ENCODE results near the gene DCAF7. TPM values are rescaled to one million over a fixed set of nuclear protein-coding genes. Genes with fewer than 3 reads are reported as not detected.

DCAF7 gene
- total RNA-seq, 2 donors from 2014 or later = 96.0 to 114 TPM

DNA sequence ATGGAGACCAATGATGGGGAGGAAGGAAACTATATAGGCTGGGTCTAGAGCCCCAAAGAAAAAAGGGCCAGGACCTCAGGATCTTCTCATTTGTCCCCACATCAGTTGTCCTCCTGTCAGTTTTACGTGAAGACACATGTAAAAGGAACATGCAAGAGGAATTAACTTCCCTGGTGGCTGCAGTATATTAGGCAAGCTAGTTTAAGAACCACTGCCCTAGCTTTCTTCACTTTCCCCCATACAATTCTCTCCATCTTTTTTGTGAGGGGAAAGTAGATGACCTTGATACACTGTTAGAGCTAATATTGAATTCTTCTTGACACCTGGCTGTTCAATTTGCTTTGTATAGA lies 74.2 kb downstream of the DCAF7 start:
- peaks cover 4% of the 10 kb centered on the region for H3K4me1 ChIP-seq (ENCODE audit: control insufficient read depth, insufficient read depth, low read length)
- no peak overlapping the region for H3K4me3 Mint-ChIP-seq
- no peaks in the 10 kb centered on the region for H3K9me3 ChIP-seq (ENCODE audit: control insufficient read depth, low read length)
- no peak for DNase-seq
- no peak overlapping the region for H3K27ac Mint-ChIP-seq
- no peak overlapping the region for H3K4me3 ChIP-seq (ENCODE audit: low read length)
- no peaks in the 10 kb centered on the region for H3K36me3 ChIP-seq (ENCODE audit: control insufficient read depth, insufficient read depth, low read length)
- H3K27me3 ChIP-seq (ENCODE audit: control insufficient read depth, insufficient read depth, low read length, poor library complexity, severe bottlenecking) = no peaks in the 10 kb centered on the region
- TF ChIP-seq, protein P1, sequence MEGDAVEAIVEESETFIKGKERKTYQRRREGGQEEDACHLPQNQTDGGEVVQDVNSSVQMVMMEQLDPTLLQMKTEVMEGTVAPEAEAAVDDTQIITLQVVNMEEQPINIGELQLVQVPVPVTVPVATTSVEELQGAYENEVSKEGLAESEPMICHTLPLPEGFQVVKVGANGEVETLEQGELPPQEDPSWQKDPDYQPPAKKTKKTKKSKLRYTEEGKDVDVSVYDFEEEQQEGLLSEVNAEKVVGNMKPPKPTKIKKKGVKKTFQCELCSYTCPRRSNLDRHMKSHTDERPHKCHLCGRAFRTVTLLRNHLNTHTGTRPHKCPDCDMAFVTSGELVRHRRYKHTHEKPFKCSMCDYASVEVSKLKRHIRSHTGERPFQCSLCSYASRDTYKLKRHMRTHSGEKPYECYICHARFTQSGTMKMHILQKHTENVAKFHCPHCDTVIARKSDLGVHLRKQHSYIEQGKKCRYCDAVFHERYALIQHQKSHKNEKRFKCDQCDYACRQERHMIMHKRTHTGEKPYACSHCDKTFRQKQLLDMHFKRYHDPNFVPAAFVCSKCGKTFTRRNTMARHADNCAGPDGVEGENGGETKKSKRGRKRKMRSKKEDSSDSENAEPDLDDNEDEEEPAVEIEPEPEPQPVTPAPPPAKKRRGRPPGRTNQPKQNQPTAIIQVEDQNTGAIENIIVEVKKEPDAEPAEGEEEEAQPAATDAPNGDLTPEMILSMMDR (conservative IDR thresholded peaks at IDR 0.05) = no peak
- H3K27me3 Mint-ChIP-seq (ENCODE audit: insufficient read depth) = no peaks in the 10 kb centered on the region
- no peak overlapping the region for H3K27ac ChIP-seq (ENCODE audit: low read depth, low read length)
- H3K4me1 Mint-ChIP-seq = peaks cover 30% of the 10 kb centered on the region
- H3K36me3 Mint-ChIP-seq (ENCODE audit: low read depth) = no peaks in the 10 kb centered on the region
- 89% methylated on average over 1 of the region's 1 CpG; no CpG with 5 or more reads in 1 of the 2 experiments for WGBS, 2 experiments (ENCODE audit: insufficient coverage in 1 of 2, insufficient read length in 1 of 2)
- H3K9ac ChIP-seq (ENCODE audit: extremely low read depth, low read length, poor library complexity, severe bottlenecking) = no peak overlapping the region
- H3K9me3 Mint-ChIP-seq = no peaks in the 10 kb centered on the region

GRCh38 chr17:63626551-63627180 lies 76.4 kb downstream of the DCAF7 start:
- WGBS, 2 experiments (ENCODE audit: insufficient coverage in 1 of 2, insufficient read length in 1 of 2) = 92 to 100% methylated on average over 1 to 4 of the region's 4 CpGs
- TF ChIP-seq, protein P1 (conservative IDR thresholded peaks at IDR 0.05) = no peak
- Histone ChIP-seq H3K9me3 (ENCODE audit: control insufficient read depth, low read length) (no peaks in the 10 kb centered on the region), H3K27me3 (ENCODE audit: control insufficient read depth, insufficient read depth, low read length, poor library complexity, severe bottlenecking) (no peaks in the 10 kb centered on the region), H3K9ac (ENCODE audit: extremely low read depth, low read length, poor library complexity, severe bottlenecking) (no peak overlapping the region), H3K27ac (ENCODE audit: low read depth, low read length) (no peak overlapping the region), H3K36me3 (ENCODE audit: control insufficient read depth, insufficient read depth, low read length) (no peaks in the 10 kb centered on the region), H3K4me1 (ENCODE audit: control insufficient read depth, insufficient read depth, low read length) (peaks cover 9% of the 10 kb centered on the region), H3K4me3 (ENCODE audit: low read length) (no peak overlapping the region)
- no peak overlapping the region for H3K4me3 Mint-ChIP-seq
- peaks cover 32% of the 10 kb centered on the region for H3K4me1 Mint-ChIP-seq
- no peak overlapping the region for H3K27ac Mint-ChIP-seq
- no peak for DNase-seq
- no peaks in the 10 kb centered on the region for H3K9me3 Mint-ChIP-seq
- H3K27me3 Mint-ChIP-seq (ENCODE audit: insufficient read depth) = no peaks in the 10 kb centered on the region
- H3K36me3 Mint-ChIP-seq (ENCODE audit: low read depth) = no peaks in the 10 kb centered on the region

DNA sequence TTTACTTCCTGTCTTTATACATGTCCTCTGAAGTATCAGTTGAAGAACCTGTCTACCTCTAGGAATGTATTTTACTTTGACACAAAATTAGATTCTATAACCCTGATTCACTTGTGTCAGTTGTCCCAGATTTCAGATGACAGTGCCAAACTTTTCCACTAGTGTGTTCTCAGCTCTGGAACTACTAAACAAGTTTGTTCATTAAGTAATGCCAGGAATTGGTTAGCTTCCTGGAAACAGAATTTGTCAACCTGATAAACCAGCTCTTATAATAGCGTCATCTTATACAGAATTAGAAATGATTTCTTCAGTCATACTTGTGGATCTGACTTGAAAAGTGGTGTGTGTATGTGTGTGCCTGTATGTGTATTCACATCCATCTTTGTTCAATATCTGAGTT lies 79.3 kb downstream of the DCAF7 start:
- no peak overlapping the region for H3K9ac ChIP-seq (ENCODE audit: extremely low read depth, low read length, poor library complexity, severe bottlenecking)
- H3K36me3 ChIP-seq (ENCODE audit: control insufficient read depth, insufficient read depth, low read length) = peaks cover 2% of the 10 kb centered on the region
- Mint-ChIP-seq H3K4me3 (no peak overlapping the region), H3K27ac (no peak overlapping the region), H3K36me3 (ENCODE audit: low read depth) (no peaks in the 10 kb centered on the region), H3K4me1 (peaks cover 42% of the 10 kb centered on the region), H3K27me3 (ENCODE audit: insufficient read depth) (no peaks in the 10 kb centered on the region), H3K9me3 (no peaks in the 10 kb centered on the region)
- peaks cover 12% of the 10 kb centered on the region for H3K4me1 ChIP-seq (ENCODE audit: control insufficient read depth, insufficient read depth, low read length)
- no peak for DNase-seq
- no peaks in the 10 kb centered on the region for H3K9me3 ChIP-seq (ENCODE audit: control insufficient read depth, low read length)
- no peaks in the 10 kb centered on the region for H3K27me3 ChIP-seq (ENCODE audit: control insufficient read depth, insufficient read depth, low read length, poor library complexity, severe bottlenecking)
- TF ChIP-seq, protein P1 (conservative IDR thresholded peaks at IDR 0.05) = no peak
- H3K4me3 ChIP-seq (ENCODE audit: low read length) = no peak overlapping the region
- WGBS, 2 experiments (ENCODE audit: insufficient coverage in 1 of 2, insufficient read length in 1 of 2) = 93% methylated on average over 1 of the region's 1 CpG; no CpG with 5 or more reads in 1 of the 2 experiments
- no peak overlapping the region for H3K27ac ChIP-seq (ENCODE audit: low read depth, low read length)
